Epithelial cell of proximal tubule (primary cell): Measurements from ENCODE around the gene CEP63. TPM values are rescaled to one million over a fixed set of nuclear protein-coding genes. Genes with fewer than 3 reads are reported as not detected.

Experiments used
- DNase-seq: peaks from one replicate; pipeline ENCODE4 v3.0.0-alpha.2; 2011; ENCODE audit warnings: low read depth
- H3K4me3 ChIP-seq: 2 replicates; pipeline ENCODE4 v1.5.1; 2011; ENCODE audit warnings: low read depth, mild to moderate bottlenecking, low read length
- total RNA-seq: library from RNA; depleted of rRNA; stranded (reverse); fragments of >200 nt; gene quantifications from 2 replicates; pipeline ENCODE4 v1.2.3, GENCODE V29; 2015
- TF ChIP-seq, protein P1 (sequence below): conservative IDR thresholded peaks from 2 replicates; pipeline ENCODE4 v1.5.1; 2012; ENCODE audit warnings: low read depth, mild to moderate bottlenecking, low read length

Gene CEP63
- total RNA-seq, 1 donor from 2014 or later = 21.4 TPM

DNA sequence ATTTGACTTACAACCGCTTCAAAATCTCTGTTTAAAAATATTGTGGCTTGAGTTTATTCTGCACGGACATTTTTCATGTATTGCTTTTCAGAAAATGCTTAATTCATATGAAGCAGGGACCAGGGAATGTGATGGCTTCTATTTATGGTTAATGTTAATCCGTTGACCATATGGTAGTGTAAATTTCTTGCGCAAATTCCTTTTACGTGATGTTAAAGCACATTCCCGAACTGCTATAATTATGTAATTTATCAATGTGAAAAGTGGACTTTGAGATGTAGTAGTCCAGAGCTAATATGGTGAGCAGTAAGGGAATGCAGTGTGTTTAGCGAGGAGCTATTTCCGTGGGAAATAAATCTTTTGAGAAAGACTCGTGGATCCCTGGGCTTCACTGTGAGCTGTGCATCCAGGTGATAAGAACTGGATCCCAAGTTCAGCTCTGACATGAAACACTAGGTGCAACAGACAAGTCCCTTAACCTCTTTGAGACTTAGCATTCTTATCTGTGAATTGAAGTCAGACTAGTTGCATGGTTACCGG, 27.4 kb upstream of the CEP63 start:
- no peak overlapping the region for H3K4me3 ChIP-seq
- TF ChIP-seq, protein P1, sequence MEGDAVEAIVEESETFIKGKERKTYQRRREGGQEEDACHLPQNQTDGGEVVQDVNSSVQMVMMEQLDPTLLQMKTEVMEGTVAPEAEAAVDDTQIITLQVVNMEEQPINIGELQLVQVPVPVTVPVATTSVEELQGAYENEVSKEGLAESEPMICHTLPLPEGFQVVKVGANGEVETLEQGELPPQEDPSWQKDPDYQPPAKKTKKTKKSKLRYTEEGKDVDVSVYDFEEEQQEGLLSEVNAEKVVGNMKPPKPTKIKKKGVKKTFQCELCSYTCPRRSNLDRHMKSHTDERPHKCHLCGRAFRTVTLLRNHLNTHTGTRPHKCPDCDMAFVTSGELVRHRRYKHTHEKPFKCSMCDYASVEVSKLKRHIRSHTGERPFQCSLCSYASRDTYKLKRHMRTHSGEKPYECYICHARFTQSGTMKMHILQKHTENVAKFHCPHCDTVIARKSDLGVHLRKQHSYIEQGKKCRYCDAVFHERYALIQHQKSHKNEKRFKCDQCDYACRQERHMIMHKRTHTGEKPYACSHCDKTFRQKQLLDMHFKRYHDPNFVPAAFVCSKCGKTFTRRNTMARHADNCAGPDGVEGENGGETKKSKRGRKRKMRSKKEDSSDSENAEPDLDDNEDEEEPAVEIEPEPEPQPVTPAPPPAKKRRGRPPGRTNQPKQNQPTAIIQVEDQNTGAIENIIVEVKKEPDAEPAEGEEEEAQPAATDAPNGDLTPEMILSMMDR = no peak
- no peak for DNase-seq

- DNase-seq = no peak
- no peak overlapping the region for H3K4me3 ChIP-seq
- TF ChIP-seq, protein P1 = no peak
Measured at GRCh38 chr3:134459562-134459961, 26.3 kb upstream of the CEP63 start.

DNA sequence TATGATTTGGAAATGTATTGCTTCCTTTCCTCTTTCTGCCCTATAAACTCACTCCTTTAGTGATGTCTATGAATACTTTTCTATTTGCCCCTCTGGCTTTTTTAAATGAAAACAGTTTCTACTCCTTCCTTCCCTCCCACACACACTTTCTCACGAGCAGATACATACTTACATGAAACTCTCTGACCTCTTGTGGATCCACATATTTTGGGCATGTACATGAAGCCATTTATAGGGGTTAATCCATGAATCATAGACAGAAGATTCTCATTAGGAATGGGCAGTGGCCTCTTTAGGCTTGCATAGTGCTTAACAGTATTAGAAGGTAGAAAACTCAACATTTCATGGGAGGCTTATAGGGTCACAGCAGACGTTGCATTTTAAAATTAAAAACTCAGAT, 24.9 kb upstream of the CEP63 start:
- no peak for DNase-seq
- H3K4me3 ChIP-seq = no peak overlapping the region
- TF ChIP-seq, protein P1 = no peak

GRCh38 chr3:134462331-134462941, 23.4 kb upstream of the CEP63 start:
- TF ChIP-seq, protein P1 = no peak
- no peak overlapping the region for H3K4me3 ChIP-seq
- DNase-seq = no peak

GRCh38 chr3:134463676-134464063, 22.2 kb upstream of the CEP63 start:
- no peak overlapping the region for H3K4me3 ChIP-seq
- no peak for DNase-seq
- TF ChIP-seq, protein P1 = no peak

- no peak overlapping the region for H3K4me3 ChIP-seq
- TF ChIP-seq, protein P1 = no peak
- no peak for DNase-seq
Measured at GRCh38 chr3:134464064-134464688, 21.7 kb upstream of the CEP63 start.
